Activated CD8-positive, alpha-beta memory T cell treated with anti-CD3 and anti-CD28 coated beads for 4 hours (primary cell): ENCODE results near the gene PCYT1B.
"Not testable (repeated sequence)": the region's sequence is repeated elsewhere in the genome, so short reads cannot be mapped to it uniquely, and the experiment has no call there.

Experiments used
- DNase-seq, 2 donors: peaks; one replicate each; pipeline ENCODE4 v3.0.0-alpha.2; 2020; ENCODE audit warnings: low read depth in 2 of 2

Gene PCYT1B

GRCh38 chrX:24647257-24648058 is at the start of gene PCYT1B:
Gene PCYT1B, minus strand, starts transcription at chrX:24647347. Its CDS starts 242 bp downstream, at chrX:24647105.
- peak; percentile 9 to 22 for DNase-seq

DNA sequence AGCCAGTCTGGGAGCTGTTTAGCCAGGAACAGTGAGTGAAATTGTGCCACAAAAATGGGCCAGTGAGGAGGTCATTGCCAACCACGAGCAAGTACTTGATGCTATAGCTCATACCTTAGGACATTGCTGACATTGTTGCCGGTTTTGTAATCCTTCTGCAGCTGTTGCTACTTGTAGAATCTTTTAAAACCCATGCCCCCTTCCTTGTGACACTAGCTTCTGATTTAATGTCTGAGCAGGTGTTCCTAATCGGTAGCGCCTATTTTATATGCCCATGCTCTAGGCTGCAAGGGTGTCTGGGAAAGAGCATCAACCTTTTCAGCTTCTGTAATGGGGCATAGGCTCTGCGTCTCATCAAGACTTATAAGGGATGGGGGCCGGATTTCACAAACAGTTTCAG is 49.1 kb upstream of the PCYT1B start:
- DNase-seq = no peak

DNA sequence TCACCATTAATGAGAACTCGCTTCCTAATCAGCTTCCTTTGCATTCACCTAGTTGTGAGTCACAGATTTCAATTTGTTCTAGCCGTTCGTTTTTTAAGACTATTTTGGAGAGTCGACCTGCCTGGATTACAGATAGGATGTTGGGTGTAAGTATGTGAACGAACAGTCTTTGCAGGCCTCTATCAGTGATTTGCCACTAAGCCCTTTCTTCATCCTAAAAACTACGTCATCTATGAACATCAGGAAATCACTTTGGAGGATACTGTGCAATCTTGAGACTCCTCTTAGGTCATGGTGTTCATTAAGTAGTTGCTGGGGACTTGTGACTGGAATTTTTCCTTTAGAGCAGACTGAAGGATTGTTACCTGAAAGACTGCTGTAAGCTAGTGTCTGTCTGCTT is 47.7 kb upstream of the PCYT1B start:
- no peak for DNase-seq

DNA sequence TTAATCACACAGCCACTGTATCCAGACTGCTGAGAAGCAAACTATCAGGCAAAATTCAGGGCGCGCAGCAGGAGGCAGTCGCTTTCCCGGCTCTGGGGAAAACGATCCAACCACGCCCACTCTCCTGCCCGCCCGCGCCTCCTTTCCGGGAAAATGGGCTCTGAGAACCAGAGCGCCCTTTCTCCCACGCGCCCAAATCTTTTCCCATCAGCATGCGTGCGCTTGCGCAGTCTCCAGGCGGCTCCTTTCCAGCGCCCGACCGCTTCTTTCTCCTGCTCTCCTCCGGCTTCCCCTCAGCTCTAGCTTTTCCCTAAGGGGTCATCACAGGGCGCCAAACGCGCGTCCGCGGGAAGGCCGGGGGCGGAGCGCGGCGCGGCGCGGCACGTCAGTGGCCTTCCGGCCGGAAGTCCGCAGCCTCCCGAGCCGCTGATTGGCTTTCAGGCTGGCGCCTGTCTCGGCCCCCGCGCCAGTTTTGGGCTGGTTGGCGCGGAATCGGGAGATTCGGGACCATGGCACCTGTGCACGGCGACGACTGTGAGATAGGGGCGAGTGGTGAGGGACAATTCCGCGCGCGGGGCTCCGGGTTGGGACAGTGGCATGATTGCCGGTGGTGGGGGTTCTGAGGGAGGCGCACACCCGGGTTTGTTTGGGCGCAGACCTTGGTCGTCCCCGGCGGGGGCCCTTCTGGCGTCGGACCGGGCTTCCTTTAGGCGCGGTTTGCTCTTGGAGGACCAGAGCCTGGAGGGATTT is 46.5 kb upstream of the PCYT1B start, which contains the start of gene POLA1:
TSS of gene POLA1 (plus strand) at position 466 of the 750 bp plus-strand sequence. CDS start at position 510, 44 bp downstream.
- peak; percentile 28 to 31 for DNase-seq

DNA sequence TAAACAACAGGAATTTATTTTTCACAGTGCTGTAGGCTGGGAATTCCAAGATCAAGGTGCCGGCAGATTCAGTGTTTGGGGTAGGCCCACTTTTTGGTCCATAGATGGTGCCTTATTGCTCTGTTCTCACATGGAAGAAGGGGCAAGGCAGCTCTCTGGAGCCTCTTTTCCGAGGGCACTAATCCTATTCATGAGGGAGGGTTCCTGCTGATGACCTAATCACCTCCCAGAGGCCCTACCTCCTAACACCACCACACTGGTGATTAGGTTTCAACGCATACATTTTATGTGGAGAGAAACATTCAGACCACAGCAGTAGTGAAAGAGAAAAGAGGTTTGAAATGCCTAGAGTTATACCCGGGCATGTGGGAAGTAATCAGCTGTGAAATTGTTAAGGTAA is 45.2 kb upstream of the PCYT1B start:
- no peak for DNase-seq

GRCh38 chrX:24684048-24684447 is 36.9 kb upstream of the PCYT1B start:
- DNase-seq = no peak

- DNase-seq = no peak
Observed at GRCh38 chrX:24682739-24683432, 35.7 kb upstream of the PCYT1B start.

- no peak for DNase-seq
Observed at GRCh38 chrX:24676403-24677024, 29.4 kb upstream of the PCYT1B start.

DNA sequence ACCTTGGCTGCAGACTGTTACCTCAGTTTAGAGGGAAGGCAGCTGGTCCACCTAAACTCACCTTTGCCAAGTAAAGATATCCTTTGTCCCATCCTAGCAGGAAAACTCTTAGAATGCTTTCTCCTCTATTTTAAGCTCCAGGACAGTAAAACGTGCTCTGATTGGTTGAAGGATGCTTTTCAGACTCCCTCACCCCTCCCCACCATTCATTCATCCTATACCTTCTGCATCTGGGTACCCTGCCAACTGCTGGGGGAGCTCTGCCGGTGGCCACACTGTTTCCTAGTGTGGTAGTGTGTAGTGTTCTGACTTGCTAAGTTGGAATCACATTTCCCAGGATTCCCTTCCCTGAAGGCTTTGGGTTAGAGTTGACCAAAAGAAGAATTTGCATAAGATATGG is 26.3 kb upstream of the PCYT1B start:
- no peak for DNase-seq

GRCh38 chrX:24672701-24673190 is 25.6 kb upstream of the PCYT1B start:
- no peak for DNase-seq

GRCh38 chrX:24668111-24668510 is 21.0 kb upstream of the PCYT1B start:
- no peak for DNase-seq

DNA sequence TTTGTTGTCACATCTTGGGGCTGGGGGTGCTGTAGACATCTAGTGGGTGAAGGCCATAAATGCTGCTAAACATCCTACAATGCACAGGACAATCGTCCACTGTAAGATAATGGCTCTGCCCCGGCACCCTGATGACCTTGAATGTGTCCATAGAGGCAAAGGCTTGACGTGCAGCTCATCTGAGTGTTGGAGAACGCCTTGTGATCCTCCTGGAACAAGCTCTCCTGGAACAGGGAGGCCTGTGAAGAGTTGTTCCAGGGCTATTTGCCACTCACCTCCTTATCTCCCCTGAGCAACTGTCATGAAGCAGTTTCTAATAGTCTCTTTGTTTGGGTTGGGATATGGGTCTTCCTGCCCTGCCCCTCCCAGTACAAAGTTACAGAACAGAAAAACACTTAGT is 15.2 kb upstream of the PCYT1B start:
- DNase-seq = no peak

GRCh38 chrX:24661292-24661691 is 14.1 kb upstream of the PCYT1B start:
- DNase-seq = no peak

DNA sequence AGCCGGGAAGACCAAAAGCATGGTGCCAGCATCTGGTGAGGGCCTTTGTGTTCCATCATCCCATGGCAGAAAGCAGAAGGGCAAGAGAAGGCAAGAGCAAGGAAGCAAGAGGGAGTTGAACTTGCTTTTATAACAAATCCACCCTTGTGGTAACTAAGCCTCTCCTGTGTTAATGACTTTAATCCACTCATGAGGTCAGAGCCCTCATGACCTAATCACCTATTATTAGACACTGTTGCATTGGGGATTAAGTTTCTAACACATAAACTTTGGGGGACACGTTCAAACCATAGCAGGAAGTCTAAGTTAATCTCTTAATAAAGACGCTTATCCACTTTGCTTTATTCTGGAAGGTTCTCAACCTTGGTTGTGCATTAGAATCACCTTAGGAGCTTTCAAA is 12.5 kb upstream of the PCYT1B start:
- no peak for DNase-seq

DNA sequence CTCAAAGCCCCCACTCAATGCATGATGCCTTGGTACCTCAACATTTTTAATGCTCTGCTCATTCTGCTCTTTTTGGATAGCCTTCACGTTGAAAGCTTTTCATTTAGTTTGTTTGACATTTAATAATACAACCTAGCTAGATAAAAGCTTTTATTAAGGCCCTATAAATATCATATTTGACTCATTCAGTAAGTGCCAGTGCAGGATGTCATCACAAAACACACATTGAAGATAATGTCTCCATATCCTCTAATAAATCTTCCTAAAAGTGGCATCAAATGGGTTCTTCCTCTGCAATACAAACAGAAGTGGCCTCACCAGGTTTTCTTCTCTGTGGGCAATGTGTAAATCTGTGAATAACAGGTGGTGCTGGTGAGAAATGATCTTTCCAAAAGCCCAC is 12.0 kb upstream of the PCYT1B start:
- no peak for DNase-seq

DNA sequence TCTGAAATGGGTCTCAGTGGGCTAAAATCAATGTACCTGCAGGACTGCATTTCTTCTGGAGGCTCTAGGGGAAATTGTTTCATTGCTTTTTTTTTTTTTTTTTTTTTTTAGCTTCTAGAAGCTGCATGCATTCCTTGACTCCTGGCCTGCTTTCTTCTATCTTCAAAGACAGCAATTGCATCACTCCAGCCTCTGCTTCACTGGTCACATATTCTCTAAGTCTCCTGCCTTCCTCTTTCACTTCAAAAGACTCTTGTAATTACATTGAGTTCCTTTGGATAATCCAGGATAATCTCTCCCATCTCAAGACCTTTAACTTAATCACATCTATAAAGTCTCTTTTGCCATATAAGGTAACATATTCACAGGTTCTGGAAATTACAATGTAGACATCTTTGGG is 11.3 kb upstream of the PCYT1B start:
- no peak for DNase-seq

DNA sequence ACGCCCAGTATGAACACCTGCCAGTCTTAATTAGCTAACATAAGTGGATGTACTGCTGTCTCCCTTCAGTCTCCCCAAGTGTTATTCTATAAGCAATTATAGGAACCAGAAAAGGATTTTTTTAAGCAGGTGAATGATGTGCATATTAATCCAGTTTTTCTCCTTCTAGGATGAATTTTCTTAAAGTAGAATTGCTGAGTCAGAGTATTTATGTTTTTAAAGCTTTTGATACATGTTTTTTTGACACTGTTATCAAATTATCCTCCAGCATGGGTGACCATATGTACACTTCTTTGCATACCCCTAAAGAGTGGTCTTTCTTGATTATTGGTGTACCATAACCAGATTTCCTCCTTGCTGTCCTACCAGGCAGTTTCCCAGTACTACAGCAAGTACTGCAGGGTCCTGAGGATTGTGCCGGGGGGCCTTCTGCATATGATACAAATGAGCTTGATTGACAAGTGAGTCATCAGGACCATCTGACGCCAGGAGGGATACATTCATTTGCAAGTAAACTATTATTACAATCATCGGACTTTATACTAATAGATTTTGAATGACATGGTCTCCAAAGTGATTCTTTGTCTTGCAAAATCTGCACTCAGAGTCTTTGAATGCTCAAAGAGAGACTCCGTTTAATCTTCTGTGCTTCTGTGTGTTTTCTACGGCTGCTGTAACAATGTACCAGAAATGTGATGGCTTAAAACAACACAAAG is 10.7 kb upstream of the PCYT1B start:
- no peak for DNase-seq

DNA sequence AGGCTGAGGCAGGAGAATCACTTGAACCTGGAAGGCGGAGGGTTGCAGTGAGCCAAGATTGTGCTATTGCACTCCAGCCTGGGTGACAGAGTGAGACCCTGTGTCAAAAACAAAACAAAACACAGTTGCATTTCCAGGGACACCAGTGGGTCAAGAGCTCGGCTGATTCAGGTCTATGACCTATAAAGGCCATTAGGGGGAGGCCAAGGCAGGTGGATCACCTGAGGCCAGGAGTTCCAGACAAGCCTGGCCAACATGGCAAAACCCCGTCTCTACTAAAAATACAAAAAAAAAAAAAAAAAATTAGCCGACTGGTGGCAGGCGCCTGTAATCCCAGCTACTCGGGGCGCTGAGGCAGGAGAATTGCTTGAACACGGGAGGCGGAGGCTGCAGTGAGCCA is 8.5 kb upstream of the PCYT1B start:
- not testable (repeated sequence) for DNase-seq

DNA sequence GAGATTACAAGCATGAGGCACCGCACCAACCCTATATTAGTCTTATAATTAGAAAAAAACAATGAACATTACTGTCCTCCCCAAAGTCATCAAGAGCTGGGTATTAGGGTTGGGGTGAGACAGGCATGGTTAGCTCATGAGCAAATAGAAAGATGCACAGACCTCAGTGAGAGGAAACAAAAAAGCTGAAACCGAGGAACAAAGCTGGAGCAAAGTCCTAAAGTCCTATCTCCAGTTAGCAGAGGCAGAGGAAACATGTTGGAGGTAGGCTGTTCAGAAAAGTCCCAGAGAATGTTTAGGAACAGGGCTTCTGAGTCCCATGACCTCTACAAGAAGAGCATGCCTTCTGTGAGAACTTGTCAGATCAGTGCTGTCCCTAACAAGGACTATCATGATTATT is 4.6 kb upstream of the PCYT1B start:
- DNase-seq = no peak

- DNase-seq = no peak
Observed at GRCh38 chrX:24648495-24648894, 1.3 kb upstream of the PCYT1B start.

- no peak for DNase-seq
Observed at GRCh38 chrX:24646745-24647182, 383 bp downstream of the PCYT1B start.
